ENCODE measurements around the gene CIAO2B. TPM values are rescaled to one million over a fixed set of nuclear protein-coding genes. Genes with fewer than 3 reads are reported as not detected.

CIAO2B gene
- total RNA-seq, 1 experiment from 2014 or later, result 83.0 TPM

- no peak overlapping the region for H2AK5ac ChIP-seq (ENCODE audit: insufficient read length, low read length)
- no peak overlapping the region for H2BK15ac ChIP-seq (ENCODE audit: low read depth, low read length)
- no peak overlapping the region for H3K14ac ChIP-seq (ENCODE audit: insufficient read depth, low read length)
- no peak overlapping the region for H2BK5ac ChIP-seq (ENCODE audit: insufficient read length, low read length)
- Mint-ChIP-seq H3K27me3 (ENCODE audit: low read depth) (no peaks in the 10 kb centered on the region), H3K9me3 (no peaks in the 10 kb centered on the region), H3K36me3 (ENCODE audit: insufficient read depth in 1 of 3, low read depth in 3 of 3) (peaks cover 13 to 41% (median 34%) of the 10 kb centered on the region in 3 experiments; a peak in 6 of 7 replicates), H3K4me3 (no peak overlapping the region), H3K27ac (no peak overlapping the region), H3K4me1 (peaks cover 2 to 8% of the 10 kb centered on the region in 2 experiments)
- no peak overlapping the region for H2BK12ac ChIP-seq (ENCODE audit: insufficient read length, low read depth, low read length)
- WGBS (ENCODE audit: extremely low coverage, insufficient read length, low lambda C conversion rate), result no CpG with 5 or more reads among the region's 16 CpGs
- H3K18ac ChIP-seq (ENCODE audit: insufficient read length, low read depth, low read length), result no peak overlapping the region
- H3K9ac ChIP-seq (ENCODE audit: extremely low read depth, insufficient read length, low read length), result no peak overlapping the region
- H2BK120ac ChIP-seq (ENCODE audit: low read depth, low read length, poor library complexity, severe bottlenecking), result no peak overlapping the region
- H3K9me3 ChIP-seq (ENCODE audit: control insufficient read depth, low read depth, low read length), result no peaks in the 10 kb centered on the region
- H3K27me3 ChIP-seq (ENCODE audit: insufficient read depth, low read length), result no peaks in the 10 kb centered on the region
- TF ChIP-seq CTCF (conservative IDR thresholded peaks at IDR 0.05), result no peak
- no peak overlapping the region for H3K27ac ChIP-seq (ENCODE audit: insufficient read length, low read depth, low read length)
- no peak overlapping the region for H3K4ac ChIP-seq (ENCODE audit: low read depth, low read length)
- no peak overlapping the region for H4K91ac ChIP-seq (ENCODE audit: insufficient read length, low read depth, low read length)
- no peak overlapping the region for H3K4me2 ChIP-seq (ENCODE audit: insufficient read depth, insufficient read length, low read length)
- no peaks in the 10 kb centered on the region for H3K79me1 ChIP-seq (ENCODE audit: insufficient read depth, low read depth, low read length, poor library complexity, severe bottlenecking)
- H3K4me1 ChIP-seq (ENCODE audit: insufficient read depth, low read length), result no peaks in the 10 kb centered on the region
- H3K56ac ChIP-seq (ENCODE audit: insufficient read length, low read depth, low read length), result no peak overlapping the region
- H4K5ac ChIP-seq (ENCODE audit: insufficient read length, low read depth, low read length), result no peak overlapping the region
- DNase-seq, result no peak
- no peak overlapping the region for H2AFZ ChIP-seq (ENCODE audit: low read length)
- H3K23ac ChIP-seq (ENCODE audit: insufficient read length, low read depth, low read length), result no peak overlapping the region
- no peak overlapping the region for H2BK20ac ChIP-seq (ENCODE audit: low read depth, low read length, poor library complexity, severe bottlenecking)
- H3T11ph ChIP-seq (ENCODE audit: low read length), result no peak overlapping the region
- no peaks in the 10 kb centered on the region for H3K79me2 ChIP-seq (ENCODE audit: insufficient read depth, low read length)
- H3K23me2 ChIP-seq (ENCODE audit: insufficient read length, low read depth, low read length, poor library complexity, severe bottlenecking), result peaks cover under 1% of the 10 kb centered on the region
- no peak overlapping the region for H4K8ac ChIP-seq (replicated peaks; ENCODE audit: insufficient read length, low read depth, low read length)
- H4K20me1 ChIP-seq (ENCODE audit: control insufficient read depth, insufficient read depth, insufficient read length), result no peaks in the 10 kb centered on the region
Observed at GRCh38 chr16:66940236-66940635, 6.0 kb upstream of the CIAO2B start.
